HG03045 (cell line): Measurements from ENCODE around the gene BRD3.
"Not testable (repeated sequence)": the region's sequence is repeated elsewhere in the genome, so short reads cannot be mapped to it uniquely, and the experiment has no call there.

Source experiments
- ATAC-seq: cut with Tn5 transposase; IDR thresholded peaks from one replicate; pipeline ENCODE4 v1.9.1; 2021; ENCODE audit warnings: mild to moderate bottlenecking, moderate library complexity; ENCODE audit not compliant: unreplicated experiment

The BRD3 gene

GRCh38 chr9:134067904-134068743 lies at the start of gene BRD3:
TSS of gene BRD3 (minus strand) at chr9:134068026. CDS start at chr9:134053477, 14,549 bp downstream.
- ATAC-seq = peak; percentile 76

DNA sequence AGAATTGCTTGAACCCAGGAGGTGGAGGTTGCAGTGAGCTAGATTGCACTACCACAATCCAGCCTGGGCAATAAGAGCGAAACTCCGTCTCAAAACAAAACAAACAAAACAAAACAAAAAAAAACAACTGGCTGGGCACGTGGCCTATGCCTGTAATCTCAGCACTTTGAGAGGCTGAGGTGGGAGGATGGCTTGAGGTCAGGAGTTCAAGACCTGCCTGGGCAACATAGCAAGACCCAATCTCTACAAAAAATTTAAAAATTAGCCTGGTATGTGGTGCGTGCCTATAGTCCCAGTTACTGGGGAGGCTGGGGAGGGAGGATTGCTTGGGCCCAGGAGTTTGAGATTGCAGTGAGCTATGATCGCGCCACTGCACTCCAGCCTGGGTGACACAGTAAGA lies 44.7 kb upstream of the BRD3 start:
- no peak for ATAC-seq

- ATAC-seq = no peak
Measured at GRCh38 chr9:134111064-134111463, 43.2 kb upstream of the BRD3 start.

GRCh38 chr9:134103391-134103998 lies 35.7 kb upstream of the BRD3 start:
- no peak for ATAC-seq

- ATAC-seq = no peak
Measured at GRCh38 chr9:134101623-134102149, 33.9 kb upstream of the BRD3 start.

- not testable (repeated sequence) for ATAC-seq
Measured at GRCh38 chr9:134101133-134101532, 33.3 kb upstream of the BRD3 start.

DNA sequence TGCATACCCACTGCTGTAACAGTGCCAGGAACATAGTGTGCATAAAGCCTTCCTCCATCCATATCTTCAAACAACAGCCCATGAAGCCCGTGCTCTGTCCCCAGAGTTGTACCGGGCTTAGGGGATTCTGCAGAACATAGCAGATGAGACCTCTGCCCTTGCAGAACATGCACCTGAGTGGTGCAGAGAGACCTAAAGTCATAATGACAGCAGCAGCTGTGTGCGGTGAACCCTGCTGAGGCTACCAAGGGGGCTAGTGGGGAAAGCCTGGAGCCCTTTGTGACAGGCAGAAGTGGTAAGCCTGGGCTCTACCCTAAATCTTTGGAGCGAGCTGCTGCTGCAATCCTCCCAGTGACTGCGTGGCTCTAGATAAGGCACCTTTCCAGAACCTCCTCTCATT lies 32.2 kb upstream of the BRD3 start:
- ATAC-seq = no peak

DNA sequence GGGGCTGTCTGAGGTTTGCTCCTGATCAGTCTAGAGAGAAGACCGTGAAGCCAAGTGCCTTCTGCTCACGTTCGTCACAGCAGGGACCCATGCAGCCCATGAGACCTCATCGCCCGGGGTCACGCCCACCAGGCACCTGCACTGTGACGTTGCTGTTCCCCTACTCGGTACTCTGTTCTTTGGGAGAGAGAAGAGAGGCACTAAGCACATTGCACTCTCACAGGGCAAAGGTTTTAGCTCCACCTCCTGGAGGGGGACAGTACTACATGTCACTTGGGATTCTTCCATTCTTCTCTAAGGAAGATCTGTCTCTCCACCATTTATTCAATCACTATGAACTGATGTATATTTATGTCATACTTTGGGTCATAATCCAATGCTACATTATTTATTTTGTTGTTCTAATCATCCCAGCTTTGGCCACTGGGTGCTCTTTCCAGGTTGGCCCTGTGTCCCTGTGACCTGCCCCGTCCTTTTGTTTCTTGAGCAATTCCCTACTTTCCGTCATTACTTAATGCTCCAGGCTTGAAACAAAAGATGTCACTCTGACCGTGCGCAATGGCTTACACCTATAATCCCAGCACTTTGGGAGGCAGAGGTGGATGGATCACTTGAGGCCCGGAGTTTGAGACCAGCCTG lies 31.4 kb upstream of the BRD3 start:
- no peak for ATAC-seq

- ATAC-seq = no peak
Measured at GRCh38 chr9:134089972-134090371, 22.1 kb upstream of the BRD3 start.

- no peak for ATAC-seq
Measured at GRCh38 chr9:134088063-134088725, 20.4 kb upstream of the BRD3 start.

GRCh38 chr9:134085674-134086073 lies 17.8 kb upstream of the BRD3 start:
- no peak for ATAC-seq

GRCh38 chr9:134083451-134083850 lies 15.6 kb upstream of the BRD3 start:
- no peak for ATAC-seq

- no peak for ATAC-seq
Measured at GRCh38 chr9:134076644-134077043, 8.8 kb upstream of the BRD3 start.

DNA sequence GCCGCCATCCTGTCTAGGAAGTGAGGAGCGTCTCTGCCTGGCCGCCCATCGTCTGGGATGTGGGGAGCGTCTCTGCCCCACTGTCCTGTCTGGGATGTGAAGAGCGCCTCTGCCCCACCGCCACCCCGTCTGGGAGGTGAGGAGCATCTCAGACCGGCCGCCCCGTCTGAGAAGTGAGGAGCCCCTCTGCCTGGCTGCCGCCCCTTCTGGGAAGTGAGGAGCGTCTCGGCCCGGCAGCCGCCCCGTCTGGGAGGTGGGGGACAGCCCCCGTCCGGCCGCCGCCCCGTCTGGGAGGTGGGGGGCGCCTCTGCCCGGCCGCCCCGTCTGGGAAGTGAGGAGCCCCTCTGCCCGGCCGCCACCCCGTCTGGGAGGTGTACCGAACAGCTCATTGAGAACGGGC lies 7.9 kb upstream of the BRD3 start:
- not testable (repeated sequence) for ATAC-seq

DNA sequence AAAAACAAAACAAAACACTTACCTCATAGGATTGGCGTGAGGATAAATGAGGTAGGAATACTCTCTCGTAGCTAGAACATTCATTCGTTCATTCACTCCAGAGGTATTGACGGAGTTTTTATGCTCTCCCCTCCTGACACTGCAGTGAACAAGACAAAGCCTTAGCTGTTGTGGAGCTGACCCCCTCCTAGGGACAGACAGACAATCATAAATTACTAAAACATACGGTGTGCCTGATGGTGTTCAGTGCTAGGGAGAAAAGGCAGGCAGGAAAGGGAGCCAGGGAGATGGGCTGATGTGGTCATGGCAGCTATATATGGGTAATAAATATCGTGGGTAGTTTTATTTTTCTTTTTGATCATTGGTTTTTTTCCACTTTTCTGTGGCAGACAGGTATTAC lies 5.7 kb upstream of the BRD3 start:
- no peak for ATAC-seq

DNA sequence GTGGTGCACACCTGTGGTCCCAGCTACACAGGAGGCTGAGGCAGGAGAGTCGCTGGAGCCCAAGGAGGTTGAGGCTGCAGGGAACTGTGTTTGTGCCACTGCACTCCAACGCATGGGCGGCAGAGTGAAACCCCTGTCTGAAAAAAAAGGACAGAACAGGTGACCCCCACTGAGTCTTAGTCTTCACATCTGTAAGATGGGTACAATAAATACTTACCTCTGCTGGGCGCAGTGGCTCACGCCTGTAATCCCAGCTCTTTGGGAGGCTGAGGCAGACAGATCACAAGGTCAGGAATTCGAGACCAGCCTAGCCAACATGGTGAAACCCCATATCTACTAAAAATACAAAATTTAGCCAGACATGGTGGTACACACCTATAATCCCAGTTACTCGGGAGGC lies 4.9 kb upstream of the BRD3 start:
- ATAC-seq = not testable (repeated sequence)

DNA sequence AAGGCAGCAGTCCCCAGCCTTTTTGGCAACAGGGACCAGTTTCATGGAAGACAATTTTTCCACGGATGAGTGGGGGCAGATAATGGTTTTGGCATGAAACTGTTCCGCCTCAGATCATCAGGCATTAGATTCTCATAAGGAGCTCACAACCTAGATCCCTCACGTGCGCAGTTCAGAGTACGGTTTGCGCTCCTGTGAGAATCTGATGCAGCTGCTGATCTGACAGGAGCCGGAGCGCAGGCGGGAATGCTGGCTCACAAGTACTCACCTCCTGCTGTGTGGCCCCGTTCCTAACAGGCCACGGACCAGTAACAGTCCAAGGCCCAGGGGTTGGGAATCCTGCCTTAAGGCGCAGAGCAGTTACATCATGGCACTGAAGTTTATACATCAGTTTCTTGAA lies 3.3 kb upstream of the BRD3 start:
- no peak for ATAC-seq

GRCh38 chr9:134069480-134070399 lies 1.9 kb upstream of the BRD3 start:
- ATAC-seq = no peak

GRCh38 chr9:134068744-134069479 lies 1.1 kb upstream of the BRD3 start:
- ATAC-seq = no peak
